AG04450 (cell line): ENCODE results near the gene HMX2. TPM values are rescaled to one million over a fixed set of nuclear protein-coding genes. Genes with fewer than 3 reads are reported as not detected.
"Not testable (repeated sequence)": the region's sequence is repeated elsewhere in the genome, so short reads cannot be mapped to it uniquely, and the experiment has no call there.

Experiments used
- CTCF ChIA-PET: fragments of 300-600, 350-600 bp; formaldehyde crosslinking; extraction: SDS; loops from one replicate; lab custom pipeline; 2022; ENCODE audit warnings: antibody characterized with exemption, inconsistent platforms; lab: Charles Lee
- POLR2A ChIA-PET: fragments of 350-600 bp; formaldehyde crosslinking; extraction: SDS; loops from one replicate; lab custom pipeline; 2021; ENCODE audit warnings: antibody characterized with exemption, inconsistent platforms; lab: Yijun Ruan, JAX
- DNase-seq: peaks from one replicate; pipeline ENCODE4 v3.0.0-alpha.2; 2011; ENCODE audit warnings: low read depth, low spot score
- H3K27ac ChIP-seq: one replicate; pipeline ENCODE4 v1.5.1; 2012; ENCODE audit warnings: low read depth, low read length, control low read depth
- H3K27me3 ChIP-seq: one replicate; pipeline ENCODE4 v1.6.0; 2012; ENCODE audit warnings: low read length; ENCODE audit not compliant: control insufficient read depth, insufficient read depth
- H3K4me3 ChIP-seq: 2 replicates; pipeline ENCODE4 v1.5.1; 2011; ENCODE audit warnings: mild to moderate bottlenecking, low read depth, low read length, control low read depth
- H3K9me3 ChIP-seq: 2 replicates; pipeline ENCODE4 v1.5.1; 2012; ENCODE audit warnings: low read length; ENCODE audit not compliant: control insufficient read depth, insufficient read depth
- CTCF ChIP-seq: IDR thresholded peaks from 2 replicates; pipeline ENCODE4 v1.5.1; 2011; ENCODE audit warnings: low read depth, low read length, control low read depth, inconsistent platforms
- polyA plus RNA-seq: library from polyadenylated mRNA; depleted of rRNA; stranded (reverse); fragments of >200 nt; gene quantifications from 2 replicates; pipeline ENCODE4 v1.2.3, GENCODE V29; 2011

Gene HMX2
- polyA plus RNA-seq, 1 experiment = not detected

DNA sequence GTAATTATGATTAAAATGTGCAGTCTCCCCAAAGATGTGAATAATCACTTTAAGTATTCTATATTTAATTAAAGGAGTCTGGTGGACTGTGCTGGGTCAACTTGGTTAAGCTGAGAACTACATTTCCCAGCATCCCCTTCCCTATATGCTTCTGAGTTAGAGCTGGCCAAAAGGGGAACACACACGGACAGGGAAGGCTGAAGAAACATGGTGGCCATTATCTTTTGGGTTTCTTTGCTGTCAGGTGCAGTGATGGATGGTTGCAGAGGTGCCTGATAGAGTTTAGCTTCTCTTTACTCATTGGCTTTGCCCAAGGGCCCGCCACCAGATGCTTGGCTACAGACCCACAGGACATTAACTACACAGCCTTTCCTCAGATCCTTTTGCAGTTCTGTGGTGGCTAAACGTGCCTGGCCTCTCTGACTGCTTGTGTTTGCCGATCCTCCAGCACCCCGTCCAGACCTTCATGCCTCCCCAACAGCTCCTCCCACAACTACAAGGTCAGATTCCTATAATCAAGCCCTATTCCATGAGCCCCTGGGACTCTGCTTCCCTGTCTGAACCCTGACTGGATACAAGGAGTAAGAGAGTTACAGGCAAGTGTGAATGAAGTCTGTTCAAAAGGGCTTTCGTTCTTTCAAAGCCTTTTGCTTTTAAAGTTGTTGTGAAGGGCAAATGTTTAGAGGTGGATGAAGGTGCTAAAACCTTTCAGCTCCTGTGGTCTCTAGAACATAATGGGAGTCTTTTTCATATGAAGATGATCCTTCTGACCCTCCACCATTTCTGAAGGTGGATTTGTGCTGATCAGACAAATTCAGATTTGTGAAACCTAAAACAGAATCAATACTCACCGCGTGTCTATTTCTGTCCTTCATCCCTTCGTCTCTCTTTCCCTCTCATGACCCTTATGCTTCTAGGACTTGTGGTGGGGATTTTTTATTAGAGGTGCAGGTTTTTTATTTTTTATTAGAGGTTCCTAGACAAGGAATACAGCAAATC lies 27.8 kb downstream of the HMX2 start:
- H3K27ac ChIP-seq = no peak overlapping the region
- POLR2A ChIA-PET = no interaction called here
- no peak for TF ChIP-seq CTCF

GRCh38 chr10:123178390-123178789 lies 30.5 kb downstream of the HMX2 start:
- DNase-seq, H3K27me3 ChIP-seq, H3K27ac ChIP-seq, H3K9me3 ChIP-seq, CTCF ChIA-PET, H3K4me3 ChIP-seq, POLR2A ChIA-PET: not testable (repeated sequence)

More for the DNA sequence above, 27.8 kb downstream of the HMX2 start:
- CTCF ChIA-PET = interaction anchor here (0.6 kb wide), 1 partner anchor 133 kb away, joined by 4 read pairs; no protein-coding TSS in a partner anchor
- no peak for DNase-seq
- no peaks in the 10 kb centered on the region for H3K9me3 ChIP-seq
- H3K4me3 ChIP-seq = no peak overlapping the region
- H3K27me3 ChIP-seq = no peaks in the 10 kb centered on the region

- no peak for TF ChIP-seq CTCF
Measured at GRCh38 chr10:123180101-123181090, 32.5 kb downstream of the HMX2 start.

DNA sequence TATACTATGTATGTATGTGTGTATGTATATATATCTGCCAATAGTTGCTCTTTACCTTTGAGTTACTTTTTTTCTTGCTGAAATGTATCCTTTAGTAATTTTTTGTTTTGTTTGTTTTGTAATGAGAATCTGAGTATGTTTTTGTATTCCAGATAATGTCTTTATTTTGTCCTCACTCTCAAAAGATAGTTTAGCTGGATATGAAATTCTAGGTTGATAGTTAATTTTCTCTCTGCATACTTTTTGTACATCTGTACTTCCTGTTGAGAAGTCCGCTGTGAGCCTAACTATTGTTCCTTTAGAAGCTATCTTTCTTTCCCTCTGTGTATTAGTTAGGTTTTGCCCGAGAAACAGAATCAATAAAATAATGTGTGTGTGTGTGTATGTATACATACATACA lies 35.8 kb downstream of the HMX2 start:
- Histone ChIP-seq H3K27ac (no peak overlapping the region), H3K9me3 (no peaks in the 10 kb centered on the region; the same call in 1 of the 2 replicates), H3K27me3 (no peaks in the 10 kb centered on the region), H3K4me3 (no peak overlapping the region)
- CTCF ChIA-PET = no interaction called here
- POLR2A ChIA-PET = no interaction called here
- DNase-seq = no peak
- TF ChIP-seq CTCF = no peak

More at GRCh38 chr10:123180101-123181090, 32.5 kb downstream of the HMX2 start:
- POLR2A ChIA-PET = no interaction called here
- Histone ChIP-seq H3K4me3 (no peak overlapping the region), H3K9me3 (no peaks in the 10 kb centered on the region; the same call in 1 of the 2 replicates), H3K27me3 (no peaks in the 10 kb centered on the region), H3K27ac (no peak overlapping the region)
- CTCF ChIA-PET = no interaction called here
- DNase-seq = no peak

DNA sequence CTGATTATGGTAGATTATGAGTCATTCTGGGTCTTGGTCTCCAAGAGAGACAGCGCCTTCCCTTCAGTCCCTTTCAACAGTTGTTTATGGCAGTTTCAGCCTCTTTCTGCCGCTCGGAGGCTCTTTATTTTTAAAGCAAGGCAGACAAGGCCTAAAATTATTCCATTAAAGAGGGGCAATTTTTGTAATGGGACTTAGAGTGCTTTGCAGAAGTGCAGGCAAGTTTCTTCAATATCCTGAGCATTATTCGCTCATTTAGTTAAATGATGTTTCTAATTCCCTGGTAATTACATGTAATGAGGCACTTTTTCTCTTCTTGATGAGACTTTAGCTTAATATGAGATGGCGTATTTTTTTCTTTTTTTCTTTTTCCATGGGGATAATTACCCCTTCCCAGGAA lies 39.8 kb downstream of the HMX2 start:
- no peak overlapping the region for H3K27ac ChIP-seq
- POLR2A ChIA-PET = no interaction called here
- CTCF ChIA-PET = no interaction called here

More for the DNA sequence above, 39.8 kb downstream of the HMX2 start:
- TF ChIP-seq CTCF = no peak
- Histone ChIP-seq H3K4me3 (no peak overlapping the region), H3K9me3 (no peaks in the 10 kb centered on the region; the same call in 1 of the 2 replicates), H3K27me3 (no peaks in the 10 kb centered on the region)
- no peak for DNase-seq
